K562 (cell line): ENCODE measurements around the gene NPAS3. TPM values are rescaled to one million over a fixed set of nuclear protein-coding genes. Genes with fewer than 3 reads are reported as not detected.

ENCODE experiments used
- ATAC-seq: fragments of 200-7000 bp; cut with Tn5 transposase; 3 replicates; pipeline ENCODE4 v1.9.1; 2020; ENCODE audit warnings: moderate library complexity
- BruUV-seq: library from RNA; stranded (reverse); fragments of 400-500 nt; replicated peaks from 2 replicates; lab custom pipeline; 2021; lab: Mats Ljungman, UMichigan
- CTCF ChIA-PET: fragments of 300-600 bp; formaldehyde crosslinking; extraction: SDS; loops from one replicate; lab custom pipeline; 2021; ENCODE audit warnings: low intra/inter-chr PET ratio; lab: Yijun Ruan, JAX
- POLR2A ChIA-PET: fragments of 300-600, 350-650 bp; sonication (Branson Sonifier 250); formaldehyde crosslinking; extraction: SDS; loops from one replicate; lab custom pipeline; 2021; ENCODE audit warnings: antibody characterized with exemption, inconsistent platforms; lab: Yijun Ruan, JAX
- DNase-seq, 4 experiments: peaks; one replicate each; pipeline versions ENCODE4 v3.0.0 to v3.0.0-alpha.2; 2011 to 2018; ENCODE audit warnings: low spot score in 3 of 4, mixed read lengths in 3 of 4; ENCODE audit errors: extremely low read depth in 1 of 4
- FAIRE-seq: peaks from 2 replicates; lab custom pipeline; 2011; peaks lifted over from hg19 to GRCh38; lab: Jason Lieb, UNC
- H2AFZ ChIP-seq: 2 replicates; pipeline ENCODE4 v1.6.0; 2011; ENCODE audit warnings: low read depth, low read length, control low read depth, inconsistent platforms
- H3K27ac ChIP-seq: fragments of 200-600 bp; 3 replicates; pipeline ENCODE4 v1.8.0; 2011; ENCODE audit warnings: low read depth, mild to moderate bottlenecking, control low read depth, inconsistent platforms, low read length, moderate library complexity, mixed read lengths; ENCODE audit errors: extremely low read depth
- H3K27me3 ChIP-seq, 2 experiments: fragments of 300-600 bp in 1 of 2; 2 replicates in 1 of 2; 3 replicates in 1 of 2; pipeline versions ENCODE4 v1.6.0 to v1.8.0; 2011; ENCODE audit warnings: inconsistent platforms in 2 of 2, low read length in 2 of 2, mild to moderate bottlenecking in 1 of 2, mixed read lengths in 1 of 2, moderate library complexity in 1 of 2; ENCODE audit not compliant: control insufficient read depth in 2 of 2, insufficient read depth in 2 of 2
- H3K36me3 ChIP-seq: fragments of 300-600 bp; 3 replicates; pipeline ENCODE4 v1.8.0; 2011; ENCODE audit warnings: mild to moderate bottlenecking, low read length, inconsistent platforms; ENCODE audit not compliant: control insufficient read depth, insufficient read depth
- H3K4me1 ChIP-seq, 2 experiments: fragments of 200-600 bp in 1 of 2; replicated peaks in 1 of 2; 2 replicates in 1 of 2; 3 replicates in 1 of 2; pipeline versions ENCODE4 v1.5.1 to v1.8.0; 2011; ENCODE audit warnings: inconsistent platforms in 2 of 2, low read length in 2 of 2, mild to moderate bottlenecking in 1 of 2, mixed read lengths in 1 of 2, moderate library complexity in 1 of 2; ENCODE audit not compliant: control insufficient read depth in 2 of 2, insufficient read depth in 2 of 2
- H3K4me2 ChIP-seq: 2 replicates; pipeline ENCODE4 v1.6.1; 2011; ENCODE audit warnings: low read length, control low read depth, inconsistent platforms, mixed read lengths; ENCODE audit not compliant: insufficient read depth
- H3K4me3 ChIP-seq: fragments of 200-600 bp; sonication (generic), shearing (Covaris generic); 2 replicates; pipeline ENCODE4 v1.5.1; 2016; ENCODE audit warnings: control low read depth, inconsistent platforms
- H3K79me2 ChIP-seq: fragments of 200-600 bp; 3 replicates; pipeline ENCODE4 v1.8.0; 2011; ENCODE audit warnings: low read length, inconsistent platforms; ENCODE audit not compliant: control insufficient read depth, insufficient read depth
- H3K9ac ChIP-seq, 2 experiments: 2 replicates each; pipeline versions ENCODE4 v1.6.0 to v1.6.1; 2011; ENCODE audit warnings: low read depth in 2 of 2, low read length in 2 of 2, control low read depth in 1 of 2, inconsistent platforms in 1 of 2, mild to moderate bottlenecking in 1 of 2, mixed read lengths in 1 of 2; ENCODE audit not compliant: insufficient read depth in 1 of 2
- H3K9me1 ChIP-seq: one replicate; pipeline ENCODE4 v1.6.0; 2011; ENCODE audit warnings: inconsistent platforms, mild to moderate bottlenecking, low read length, moderate library complexity; ENCODE audit not compliant: control insufficient read depth, insufficient read depth
- H3K9me3 ChIP-seq: replicated peaks from 2 replicates; pipeline ENCODE4 v1.5.1; 2011; ENCODE audit warnings: low read depth, low read length, inconsistent platforms; ENCODE audit not compliant: control insufficient read depth, insufficient read depth
- H4K20me1 ChIP-seq: replicated peaks from 2 replicates; pipeline ENCODE4 v1.6.1; 2011; ENCODE audit warnings: low read length, inconsistent platforms, mixed read lengths; ENCODE audit not compliant: control insufficient read depth, insufficient read depth
- BRCA1 ChIP-seq, 2 experiments: fragments of 450-650 bp in 1 of 2; sonication (generic) in 1 of 2; formaldehyde crosslinking in 1 of 2; IDR thresholded peaks; 2 replicates each; pipeline versions ENCODE4 v1.5.0 to v1.6.1; 2017 to 2020; ENCODE audit warnings: mild to moderate bottlenecking in 1 of 2, missing genetic modification reagents in 1 of 2
- DNMT1 ChIP-seq: fragments of 450-650 bp; IDR thresholded peaks from 2 replicates; pipeline ENCODE4 v1.6.1; 2016; ENCODE audit warnings: antibody characterized with exemption, mild to moderate bottlenecking
- EWSR1 ChIP-seq: fragments of 450-650 bp; IDR thresholded peaks from 2 replicates; pipeline ENCODE4 v1.6.1; 2018; ENCODE audit warnings: borderline replicate concordance, mild to moderate bottlenecking, low read depth, moderate library complexity; ENCODE audit not compliant: partially characterized antibody
- FOS ChIP-seq: IDR thresholded peaks from 3 replicates; pipeline ENCODE4 v1.6.1; 2011; ENCODE audit not compliant: insufficient read length; ENCODE audit errors: extremely low read depth
- KDM5B ChIP-seq: fragments of 200-600 bp; sonication (generic); IDR thresholded peaks from 2 replicates; pipeline ENCODE4 v1.6.1; 2012; ENCODE audit warnings: low read depth, mild to moderate bottlenecking, moderate library complexity, low read length, control low read depth, inconsistent platforms; ENCODE audit not compliant: insufficient replicate concordance
- ZFPM2 ChIP-seq: fragments of 250-450 bp; sonication (Bioruptor Pico); IDR thresholded peaks from 2 replicates; pipeline ENCODE4 v1.5.1; 2022; ENCODE audit warnings: mild to moderate bottlenecking
- ZNF766 ChIP-seq: fragments of 200-800 bp; sonication (Bioruptor generic); conservative IDR thresholded peaks from 2 replicates; pipeline ENCODE4 v1.6.1; 2016; ENCODE audit warnings: missing genetic modification characterization, missing compliant biosample characterization
- WGBS: fragments of 100-300 bp; shearing (Covaris generic); methylation state at CpG from one replicate; pipeline ENCODE4 v1.1.6; 2016; ENCODE audit warnings: low coverage, mixed read lengths; ENCODE audit not compliant: insufficient coverage; ENCODE audit errors: missing lambda C conversion rate; 5-methylcytosine and 5-hydroxymethylcytosine counted together
- in situ Hi-C: fragments of 300-500 bp; cut with MboI; formaldehyde crosslinking; loops from 4 replicates; pipeline ENCODE4 v1.15.0; 2018; ENCODE audit warnings: inconsistent platforms, mixed read lengths
- intact Hi-C: fragments of 100-400 bp; cut with micrococcal nuclease; formaldehyde crosslinking; loops from 2 replicates; pipeline ENCODE4 v1.14.2; 2022
- polyA plus RNA-seq, 8 experiments: library from polyadenylated mRNA; depleted of rRNA in 4 of 8; stranded (reverse) in 5 of 8; unstranded in 3 of 8; fragments of >200 nt; fragmentation: Nextera tagmentation in 2 of 8; fragmentation: Illumina TruSeq in 1 of 8; extraction: Ambion mirVana in 2 of 8; extraction: Trizol in 1 of 8; gene quantifications; 2 replicates each; pipeline versions ENCODE4 v1.2.1 to v1.2.3, GENCODE V29; 2011 to 2014; ENCODE audit warnings: inconsistent platforms in 1 of 8, missing spikeins in 1 of 8
- total RNA-seq, 7 experiments: library from RNA; depleted of rRNA in 6 of 7; stranded (reverse); fragments of >200 nt in 6 of 7; fragmentation: Illumina TruSeq in 2 of 7; extraction: Trizol in 2 of 7; gene quantifications; 2 replicates each; pipeline versions ENCODE4 v1.2.1 to v1.2.3, GENCODE V29; 2011 to 2021; ENCODE audit warnings: low replicate concordance in 1 of 7
- TF ChIP-seq, protein P1 (sequence below): sonication (generic); formaldehyde crosslinking; IDR thresholded peaks from 2 replicates; pipeline ENCODE4 v1.8.0; 2022; ENCODE audit warnings: missing genetic modification reagents, mild to moderate bottlenecking, borderline replicate concordance
- TF ChIP-seq, protein P2 (sequence below): fragments of 450-650 bp; formaldehyde crosslinking; IDR thresholded peaks from 2 replicates; pipeline ENCODE4 v1.4.0; 2020; ENCODE audit warnings: mild to moderate bottlenecking, moderate library complexity
- TF ChIP-seq, protein P3 (sequence below): sonication (generic); formaldehyde crosslinking; IDR thresholded peaks from 2 replicates; pipeline ENCODE4 v1.8.0; 2022; ENCODE audit warnings: mild to moderate bottlenecking, missing genetic modification reagents, borderline replicate concordance

NPAS3 gene
- total and polyA plus RNA-seq, 9 of the 15 experiments (the other 6 are each of a cell fraction or from before 2014, with no cell fraction given) = 0.04 TPM; not detected in 8

DNA sequence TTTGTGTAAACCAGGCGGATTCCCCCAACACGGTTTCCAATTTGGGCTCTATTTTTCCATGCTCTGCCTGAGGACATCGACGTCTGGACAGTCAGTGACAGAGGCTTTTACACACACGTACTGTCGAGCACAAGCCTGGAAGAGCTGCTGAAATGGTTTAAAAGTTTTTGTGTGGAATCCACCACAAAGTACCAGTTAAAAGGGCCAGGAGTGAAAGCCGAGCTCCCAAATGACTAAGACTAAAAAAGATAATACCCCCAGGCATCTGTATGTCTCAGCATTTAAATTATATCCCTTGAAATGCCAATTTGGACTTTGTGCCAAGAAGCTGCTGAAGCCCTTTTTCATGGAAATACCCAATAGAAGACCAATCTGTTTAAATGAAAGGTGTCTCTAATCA, 839.0 kb downstream of the NPAS3 start (continued):
- TF ChIP-seq, protein P1, sequence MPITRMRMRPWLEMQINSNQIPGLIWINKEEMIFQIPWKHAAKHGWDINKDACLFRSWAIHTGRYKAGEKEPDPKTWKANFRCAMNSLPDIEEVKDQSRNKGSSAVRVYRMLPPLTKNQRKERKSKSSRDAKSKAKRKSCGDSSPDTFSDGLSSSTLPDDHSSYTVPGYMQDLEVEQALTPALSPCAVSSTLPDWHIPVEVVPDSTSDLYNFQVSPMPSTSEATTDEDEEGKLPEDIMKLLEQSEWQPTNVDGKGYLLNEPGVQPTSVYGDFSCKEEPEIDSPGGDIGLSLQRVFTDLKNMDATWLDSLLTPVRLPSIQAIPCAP (CRISPR knock-in tag) = no peak
- TF ChIP-seq KDM5B (no peak), FOS (no peak)

DNA sequence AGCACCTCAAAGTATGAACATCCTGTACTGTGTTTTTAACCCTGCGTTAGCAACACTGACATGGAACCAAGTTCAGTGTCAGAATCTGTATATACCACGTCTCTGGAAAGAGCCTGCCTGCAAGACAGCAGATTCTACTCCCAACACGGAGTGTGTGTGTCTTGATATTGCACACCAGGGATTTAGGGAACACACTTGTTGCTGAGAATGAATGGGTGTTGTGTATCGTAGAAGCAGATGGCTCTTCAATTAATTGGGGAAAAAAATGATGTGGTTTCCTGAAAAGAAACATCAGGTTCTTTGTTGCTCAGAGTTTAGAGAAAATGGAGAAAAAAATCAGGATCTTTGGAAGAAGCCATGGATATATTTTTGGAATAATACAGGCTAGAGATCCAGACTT, 841.4 kb downstream of the NPAS3 start:
- H3K79me2 ChIP-seq = no peaks in the 10 kb centered on the region
- H2AFZ ChIP-seq = no peak overlapping the region
- no peaks in the 10 kb centered on the region for H3K9me1 ChIP-seq
- no peak overlapping the region for H3K4me2 ChIP-seq
- H3K9me3 ChIP-seq = no peaks in the 10 kb centered on the region
- H3K4me3 ChIP-seq = no peak overlapping the region
- FAIRE-seq (no peak), DNase-seq (no peak), ATAC-seq (no peak)
- no peak overlapping the region for H3K9ac ChIP-seq
- CTCF ChIA-PET = no interaction called here
- H3K36me3 ChIP-seq = no peaks in the 10 kb centered on the region
- in situ Hi-C loops (loop anchor here (25.0 kb wide), 1 partner anchor 1193 kb away; no protein-coding TSS in a partner anchor), intact Hi-C loops (no loop called here)
- no peak for TF ChIP-seq ZFPM2 (CRISPR knock-in tag)
- TF ChIP-seq, protein P2, sequence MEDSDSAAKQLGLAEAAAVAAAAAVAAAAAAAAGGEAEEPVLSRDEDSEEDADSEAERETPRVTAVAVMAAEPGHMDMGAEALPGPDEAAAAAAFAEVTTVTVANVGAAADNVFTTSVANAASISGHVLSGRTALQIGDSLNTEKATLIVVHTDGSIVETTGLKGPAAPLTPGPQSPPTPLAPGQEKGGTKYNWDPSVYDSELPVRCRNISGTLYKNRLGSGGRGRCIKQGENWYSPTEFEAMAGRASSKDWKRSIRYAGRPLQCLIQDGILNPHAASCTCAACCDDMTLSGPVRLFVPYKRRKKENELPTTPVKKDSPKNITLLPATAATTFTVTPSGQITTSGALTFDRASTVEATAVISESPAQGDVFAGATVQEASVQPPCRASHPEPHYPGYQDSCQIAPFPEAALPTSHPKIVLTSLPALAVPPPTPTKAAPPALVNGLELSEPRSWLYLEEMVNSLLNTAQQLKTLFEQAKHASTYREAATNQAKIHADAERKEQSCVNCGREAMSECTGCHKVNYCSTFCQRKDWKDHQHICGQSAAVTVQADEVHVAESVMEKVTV (CRISPR knock-in tag) = no peak
- TF ChIP-seq ZNF766 (CRISPR knock-in tag) = no peak
- no peak for TF ChIP-seq DNMT1
- no peak for TF ChIP-seq EWSR1
- TF ChIP-seq, protein P3, sequence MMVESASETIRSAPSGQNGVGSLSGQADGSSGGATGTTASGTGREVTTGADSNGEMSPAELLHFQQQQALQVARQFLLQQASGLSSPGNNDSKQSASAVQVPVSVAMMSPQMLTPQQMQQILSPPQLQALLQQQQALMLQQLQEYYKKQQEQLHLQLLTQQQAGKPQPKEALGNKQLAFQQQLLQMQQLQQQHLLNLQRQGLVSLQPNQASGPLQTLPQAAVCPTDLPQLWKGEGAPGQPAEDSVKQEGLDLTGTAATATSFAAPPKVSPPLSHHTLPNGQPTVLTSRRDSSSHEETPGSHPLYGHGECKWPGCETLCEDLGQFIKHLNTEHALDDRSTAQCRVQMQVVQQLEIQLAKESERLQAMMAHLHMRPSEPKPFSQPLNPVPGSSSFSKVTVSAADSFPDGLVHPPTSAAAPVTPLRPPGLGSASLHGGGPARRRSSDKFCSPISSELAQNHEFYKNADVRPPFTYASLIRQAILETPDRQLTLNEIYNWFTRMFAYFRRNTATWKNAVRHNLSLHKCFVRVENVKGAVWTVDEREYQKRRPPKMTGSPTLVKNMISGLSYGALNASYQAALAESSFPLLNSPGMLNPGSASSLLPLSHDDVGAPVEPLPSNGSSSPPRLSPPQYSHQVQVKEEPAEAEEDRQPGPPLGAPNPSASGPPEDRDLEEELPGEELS (CRISPR knock-in tag) = no peak
- no peak for TF ChIP-seq BRCA1 (IDR thresholded peaks at IDR 0.05)
- no peak for TF ChIP-seq BRCA1 (CRISPR knock-in tag; IDR thresholded peaks at IDR 0.05)
- H4K20me1 ChIP-seq = no peaks in the 10 kb centered on the region
- no peak overlapping the region for H3K27ac ChIP-seq
- POLR2A ChIA-PET = no interaction called here
- peaks cover 5 to 8% of the 10 kb centered on the region in 2 experiments for H3K27me3 ChIP-seq
- no TSS peak for BruUV-seq
- no peaks in the 10 kb centered on the region; a peak in 2 of 5 replicates for H3K4me1 ChIP-seq
- 0% methylated on average over 4 of the region's 4 CpGs for WGBS
